CD4-positive, alpha-beta memory T cell (primary cell): ENCODE measurements around the gene GDPD1. TPM values are rescaled to one million over a fixed set of nuclear protein-coding genes. Genes with fewer than 3 reads are reported as not detected.

Experiments used
- CTCF ChIA-PET: fragments of 350-600 bp; sonication (Branson Sonifier 250); formaldehyde crosslinking; loops from one replicate; lab custom pipeline; 2021; ENCODE audit warnings: inconsistent platforms; ENCODE audit not compliant: partially characterized antibody; lab: Charles Lee
- POLR2A ChIA-PET: fragments of 350-600 bp; sonication (Branson Sonifier 250); formaldehyde crosslinking; loops from one replicate; lab custom pipeline; 2021; ENCODE audit not compliant: partially characterized antibody; lab: Charles Lee
- DNase-seq, 5 donors: peaks; one replicate each; pipeline versions ENCODE4 v3.0.0 to v3.0.0-alpha.2; 2020 to 2022; ENCODE audit warnings: mixed read lengths in 1 of 5
- H3K27ac ChIP-seq: one replicate; pipeline ENCODE4 v1.7.0; 2013; ENCODE audit warnings: low read depth, low read length
- H3K27me3 ChIP-seq: 2 replicates; pipeline ENCODE4 v1.7.0; 2013; ENCODE audit warnings: mild to moderate bottlenecking, low read length, moderate library complexity; ENCODE audit not compliant: insufficient read depth
- H3K36me3 ChIP-seq: 2 replicates; pipeline ENCODE4 v1.7.0; 2013; ENCODE audit warnings: mild to moderate bottlenecking, low read length, moderate library complexity; ENCODE audit not compliant: insufficient read depth
- H3K4me1 ChIP-seq: 2 replicates; pipeline ENCODE4 v1.7.0; 2013; ENCODE audit warnings: mild to moderate bottlenecking, low read length, moderate library complexity; ENCODE audit not compliant: insufficient read depth
- H3K4me3 ChIP-seq, 2 donors: one replicate each; pipeline ENCODE4 v1.7.0; 2013; ENCODE audit warnings: low read length in 2 of 2, mild to moderate bottlenecking in 1 of 2
- H3K9me3 ChIP-seq, 2 donors: one replicate each; pipeline ENCODE4 v1.7.0; 2013; ENCODE audit warnings: low read length in 2 of 2, control low read depth in 1 of 2; ENCODE audit not compliant: control insufficient read depth in 1 of 2
- H3K27ac Mint-ChIP-seq, 7 donors: one replicate each; pipeline ENCODE4 v1.8.0; 2020 to 2021; ENCODE audit warnings: mixed read lengths in 7 of 7, mild to moderate bottlenecking in 6 of 7, inconsistent platforms in 3 of 7, moderate library complexity in 3 of 7
- H3K27me3 Mint-ChIP-seq, 2 donors: one replicate each; pipeline ENCODE4 v1.8.0; 2020 to 2021; ENCODE audit warnings: mixed read lengths in 2 of 2
- H3K36me3 Mint-ChIP-seq, 2 donors: one replicate each; pipeline ENCODE4 v1.8.0; 2020 to 2021; ENCODE audit warnings: mixed read lengths in 2 of 2, inconsistent platforms in 1 of 2, mild to moderate bottlenecking in 1 of 2
- H3K4me1 Mint-ChIP-seq, 4 donors: one replicate each; pipeline ENCODE4 v1.8.0; 2020 to 2021; ENCODE audit warnings: mixed read lengths in 4 of 4, mild to moderate bottlenecking in 1 of 4
- H3K4me3 Mint-ChIP-seq, 8 donors: one replicate each; pipeline ENCODE4 v1.8.0; 2020 to 2021; ENCODE audit warnings: mixed read lengths in 8 of 8, mild to moderate bottlenecking in 7 of 8, moderate library complexity in 6 of 8, inconsistent platforms in 3 of 8
- H3K9me3 Mint-ChIP-seq, 8 donors: one replicate each; pipeline ENCODE4 v1.8.0; 2020 to 2021; ENCODE audit warnings: mixed read lengths in 8 of 8, mild to moderate bottlenecking in 5 of 8, inconsistent platforms in 3 of 8, moderate library complexity in 1 of 8
- intact Hi-C: fragments of 100-400 bp; cut with micrococcal nuclease; formaldehyde crosslinking; loops from one replicate; pipeline ENCODE4 v1.15.1; 2023
- polyA plus RNA-seq, 2 donors: library from polyadenylated mRNA; unstranded; fragments of 300-500 nt; fragmentation: Illumina TruSeq; gene quantifications; one replicate each; pipeline ENCODE4 v1.2.3, GENCODE V29; 2021
- total RNA-seq, 2 experiments: library from RNA; stranded (reverse); gene quantifications; one replicate each; pipeline ENCODE4 v1.2.3, GENCODE V29; 2021

The GDPD1 gene
- total and polyA plus RNA-seq, 4 experiments from 2014 or later: 0.88 to 5.3 (median 3.6) TPM

- Histone ChIP-seq H3K4me1 (no peaks in the 10 kb centered on the region), H3K9me3 (no peaks in the 10 kb centered on the region), H3K27ac (no peak overlapping the region), H3K4me3 (no peak overlapping the region), H3K36me3 (no peaks in the 10 kb centered on the region), H3K27me3 (no peaks in the 10 kb centered on the region)
- Mint-ChIP-seq H3K4me1 (peaks cover 0 to 2% (median 0%) of the 10 kb centered on the region in 4 donors), H3K36me3 (no peaks in the 10 kb centered on the region), H3K27me3 (no peaks in the 10 kb centered on the region), H3K27ac (no peak overlapping the region), H3K4me3 (no peak overlapping the region), H3K9me3 (no peaks in the 10 kb centered on the region)
- intact Hi-C loops: no loop called here
- CTCF ChIA-PET: no interaction called here
- no peak for DNase-seq
- POLR2A ChIA-PET: no interaction called here
These were observed 14.3 kb downstream of the GDPD1 start for GRCh38 chr17:59234631-59235030.

DNA sequence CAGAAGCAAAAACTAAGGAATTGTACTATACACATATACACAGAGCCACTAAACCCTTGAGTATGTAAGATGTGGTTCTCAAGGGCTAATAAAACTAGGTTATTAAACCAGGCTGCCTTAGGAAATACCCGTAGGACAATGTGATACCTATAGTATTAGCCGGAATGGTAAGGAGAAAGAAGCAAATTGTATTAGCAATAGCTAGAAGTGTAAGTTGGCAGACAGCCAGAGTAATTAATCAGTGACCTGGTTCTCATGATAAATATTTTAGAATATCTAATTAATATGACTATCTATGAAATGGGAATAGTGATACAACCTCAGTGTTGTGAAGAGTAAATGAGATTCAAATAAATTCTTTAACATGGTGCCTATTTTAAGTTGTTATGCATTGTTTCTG is 18.6 kb downstream of the GDPD1 start:
- Mint-ChIP-seq H3K27me3 (no peaks in the 10 kb centered on the region), H3K4me1 (no peaks in the 10 kb centered on the region), H3K27ac (peak overlapping the region in 1 of 7 donors; percentile 30), H3K4me3 (no peak overlapping the region), H3K36me3 (no peaks in the 10 kb centered on the region), H3K9me3 (no peaks in the 10 kb centered on the region)
- H3K4me3 ChIP-seq: no peak overlapping the region
- H3K9me3 ChIP-seq: no peaks in the 10 kb centered on the region
- ChIA-PET CTCF (no interaction called here), POLR2A (interaction anchor here (0.6 kb wide), 1 partner anchor 176 kb away, joined by 3 read pairs; no protein-coding TSS in a partner anchor)
- H3K27me3 ChIP-seq: no peaks in the 10 kb centered on the region
- H3K36me3 ChIP-seq: no peaks in the 10 kb centered on the region
- intact Hi-C loops: no loop called here
- DNase-seq: no peak
- no peaks in the 10 kb centered on the region for H3K4me1 ChIP-seq
- no peak overlapping the region for H3K27ac ChIP-seq

DNA sequence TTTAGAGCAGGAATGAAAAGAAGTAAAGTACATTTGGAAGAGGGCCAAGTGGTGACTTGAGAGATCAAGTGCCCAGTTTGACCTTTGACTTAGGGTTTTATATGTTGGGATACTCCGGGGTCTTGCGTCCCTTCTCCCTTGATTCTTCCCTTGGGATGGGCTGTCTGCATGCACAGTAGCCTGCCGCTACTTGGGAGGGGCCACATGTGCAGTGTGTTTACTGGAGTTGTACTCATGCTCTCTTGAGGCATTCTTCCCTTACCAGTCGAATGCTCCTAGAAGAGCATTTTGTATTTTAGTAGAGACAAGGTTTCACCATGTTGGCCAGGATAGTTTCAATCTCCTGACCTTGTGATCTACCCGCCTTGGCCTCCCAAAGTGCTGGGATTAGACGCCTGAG is 23.8 kb downstream of the GDPD1 start:
- Histone ChIP-seq H3K27me3 (no peaks in the 10 kb centered on the region), H3K9me3 (no peaks in the 10 kb centered on the region), H3K4me3 (no peak overlapping the region), H3K36me3 (no peaks in the 10 kb centered on the region), H3K27ac (no peak overlapping the region), H3K4me1 (no peaks in the 10 kb centered on the region)
- no peaks in the 10 kb centered on the region for H3K9me3 Mint-ChIP-seq
- DNase-seq: no peak
- ChIA-PET POLR2A (no interaction called here), CTCF (no interaction called here)
- H3K4me1 Mint-ChIP-seq: no peaks in the 10 kb centered on the region
- H3K27me3 Mint-ChIP-seq: no peaks in the 10 kb centered on the region
- intact Hi-C loops: no loop called here
- peaks cover 4 to 10% of the 10 kb centered on the region in 2 donors for H3K36me3 Mint-ChIP-seq
- H3K27ac Mint-ChIP-seq: no peak overlapping the region
- H3K4me3 Mint-ChIP-seq: no peak overlapping the region

GRCh38 chr17:59254742-59255141 is 34.4 kb downstream of the GDPD1 start:
- Mint-ChIP-seq H3K4me1 (no peaks in the 10 kb centered on the region), H3K36me3 (peaks cover 0 to 4% of the 10 kb centered on the region in 2 donors), H3K4me3 (no peak overlapping the region), H3K27ac (no peak overlapping the region), H3K9me3 (no peaks in the 10 kb centered on the region), H3K27me3 (no peaks in the 10 kb centered on the region)
- ChIA-PET POLR2A (no interaction called here), CTCF (interaction anchor here (0.8 kb wide), 1 partner anchor 15 kb away, joined by 3 read pairs; no protein-coding TSS in a partner anchor)
- intact Hi-C loops: no loop called here
- H3K4me3 ChIP-seq: no peak overlapping the region
- H3K4me1 ChIP-seq: no peaks in the 10 kb centered on the region
- H3K36me3 ChIP-seq: no peaks in the 10 kb centered on the region
- no peak overlapping the region for H3K27ac ChIP-seq
- no peaks in the 10 kb centered on the region for H3K9me3 ChIP-seq
- no peak for DNase-seq
- H3K27me3 ChIP-seq: no peaks in the 10 kb centered on the region

DNA sequence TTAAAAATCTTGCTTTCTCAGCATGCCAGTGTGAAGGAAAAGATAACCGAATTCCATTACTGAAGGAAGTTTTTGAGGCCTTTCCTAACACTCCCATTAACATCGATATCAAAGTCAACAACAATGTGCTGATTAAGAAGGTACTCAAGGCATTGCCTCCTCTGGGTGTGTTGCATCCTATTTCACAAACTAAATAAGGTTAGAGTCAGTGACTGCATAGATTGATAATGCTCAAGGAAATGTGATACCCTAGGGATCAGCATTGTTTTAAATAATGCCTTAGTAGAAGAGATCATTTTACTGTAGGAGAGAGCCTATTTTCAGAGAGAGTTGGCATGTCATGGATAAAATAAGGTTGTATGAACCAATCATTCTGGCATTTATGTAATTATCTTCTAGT is 36.8 kb downstream of the GDPD1 start:
- CTCF ChIA-PET: no interaction called here
- H3K36me3 Mint-ChIP-seq: peaks cover 0 to under 1% of the 10 kb centered on the region in 2 donors
- intact Hi-C loops: no loop called here

GRCh38 chr17:59260722-59261121 is 40.4 kb downstream of the GDPD1 start:
- H3K27me3 ChIP-seq: no peaks in the 10 kb centered on the region
- Mint-ChIP-seq H3K27ac (no peak overlapping the region), H3K9me3 (no peaks in the 10 kb centered on the region), H3K36me3 (peaks cover 2 to 3% of the 10 kb centered on the region in 2 donors), H3K27me3 (no peaks in the 10 kb centered on the region), H3K4me3 (no peak overlapping the region), H3K4me1 (no peaks in the 10 kb centered on the region)
- no peaks in the 10 kb centered on the region for H3K9me3 ChIP-seq
- no peaks in the 10 kb centered on the region for H3K4me1 ChIP-seq
- intact Hi-C loops: no loop called here
- ChIA-PET POLR2A (no interaction called here), CTCF (no interaction called here)
- no peak for DNase-seq
- no peaks in the 10 kb centered on the region for H3K36me3 ChIP-seq
- no peak overlapping the region for H3K27ac ChIP-seq
- H3K4me3 ChIP-seq: no peak overlapping the region

More for the DNA sequence above, 36.8 kb downstream of the GDPD1 start:
- Mint-ChIP-seq H3K27ac (no peak overlapping the region), H3K4me3 (no peak overlapping the region), H3K4me1 (no peaks in the 10 kb centered on the region), H3K27me3 (no peaks in the 10 kb centered on the region), H3K9me3 (no peaks in the 10 kb centered on the region)
- H3K4me3 ChIP-seq: no peak overlapping the region
- no peaks in the 10 kb centered on the region for H3K36me3 ChIP-seq
- no peaks in the 10 kb centered on the region for H3K27me3 ChIP-seq
- no peak for DNase-seq
- no peak overlapping the region for H3K27ac ChIP-seq
- no peaks in the 10 kb centered on the region for H3K4me1 ChIP-seq
- POLR2A ChIA-PET: no interaction called here
- no peaks in the 10 kb centered on the region for H3K9me3 ChIP-seq

GRCh38 chr17:59266745-59267144 is 46.4 kb downstream of the GDPD1 start:
- no peak overlapping the region for H3K27ac ChIP-seq
- peaks cover 8 to 16% of the 10 kb centered on the region in 2 donors for H3K36me3 Mint-ChIP-seq
- H3K4me3 ChIP-seq: no peak overlapping the region
- no peak overlapping the region for H3K4me3 Mint-ChIP-seq
- no peaks in the 10 kb centered on the region for H3K4me1 Mint-ChIP-seq
- CTCF ChIA-PET: interaction anchor here (0.9 kb wide), 1 partner anchor 13 kb away, joined by 3 read pairs; no protein-coding TSS in a partner anchor
- H3K27me3 Mint-ChIP-seq: no peaks in the 10 kb centered on the region
- H3K4me1 ChIP-seq: no peaks in the 10 kb centered on the region
- H3K9me3 ChIP-seq: no peaks in the 10 kb centered on the region
- no peaks in the 10 kb centered on the region for H3K27me3 ChIP-seq
- no peak overlapping the region for H3K27ac Mint-ChIP-seq
- H3K36me3 ChIP-seq: no peaks in the 10 kb centered on the region
- no peaks in the 10 kb centered on the region for H3K9me3 Mint-ChIP-seq
- intact Hi-C loops: no loop called here
- POLR2A ChIA-PET: no interaction called here
- DNase-seq: no peak

DNA sequence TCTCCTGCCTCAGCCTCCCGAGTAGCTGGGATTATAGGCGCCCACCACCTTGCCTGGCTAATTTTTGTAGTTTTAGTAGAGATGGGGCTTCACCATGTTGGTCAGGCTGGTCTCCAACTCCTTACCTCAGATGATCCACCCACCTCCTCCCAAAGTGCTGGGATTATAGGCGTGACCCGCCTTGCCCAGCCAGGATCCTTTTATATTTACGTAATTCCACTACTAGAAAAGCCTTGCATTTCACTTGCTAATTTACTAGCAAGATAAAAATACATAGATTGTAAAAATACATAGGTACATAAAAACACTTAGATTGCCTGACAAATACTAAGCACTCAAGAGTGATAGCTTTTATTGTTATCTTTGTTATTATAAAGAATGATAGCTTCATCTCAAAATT is 47.5 kb downstream of the GDPD1 start:
- H3K9me3 ChIP-seq: no peaks in the 10 kb centered on the region
- peaks cover 12 to 19% of the 10 kb centered on the region in 2 donors for H3K36me3 Mint-ChIP-seq
- no peak overlapping the region for H3K4me3 Mint-ChIP-seq
- no peaks in the 10 kb centered on the region for H3K27me3 ChIP-seq
- H3K36me3 ChIP-seq: no peaks in the 10 kb centered on the region
- POLR2A ChIA-PET: no interaction called here
- no peak overlapping the region for H3K4me3 ChIP-seq
- intact Hi-C loops: no loop called here
- H3K27me3 Mint-ChIP-seq: no peaks in the 10 kb centered on the region
- no peak for DNase-seq
- CTCF ChIA-PET: no interaction called here
- H3K4me1 Mint-ChIP-seq: no peaks in the 10 kb centered on the region
- no peak overlapping the region for H3K27ac ChIP-seq
- H3K9me3 Mint-ChIP-seq: no peaks in the 10 kb centered on the region
- no peak overlapping the region for H3K27ac Mint-ChIP-seq
- no peaks in the 10 kb centered on the region for H3K4me1 ChIP-seq
